ENCODE data around the gene ZNF277.

The ZNF277 gene

GRCh38 chr7:112254709-112255387 is 48.4 kb downstream of the ZNF277 start:
- DNase-seq: no peak

- no peak for DNase-seq
Observed at GRCh38 chr7:112255388-112255720, 48.9 kb downstream of the ZNF277 start.

GRCh38 chr7:112257073-112257472 is 50.6 kb downstream of the ZNF277 start:
- no peak for DNase-seq

GRCh38 chr7:112260911-112261310 is 54.4 kb downstream of the ZNF277 start:
- DNase-seq: no peak

- no peak for DNase-seq
Observed at GRCh38 chr7:112262036-112262435, 55.5 kb downstream of the ZNF277 start.

- no peak for DNase-seq
Observed at GRCh38 chr7:112262855-112263487, 56.5 kb downstream of the ZNF277 start.

- no peak for DNase-seq
Observed at GRCh38 chr7:112263519-112263918, 57.0 kb downstream of the ZNF277 start.

- DNase-seq: no peak
Observed at GRCh38 chr7:112266141-112266540, 59.6 kb downstream of the ZNF277 start.

- DNase-seq: peak; percentile 24
Observed at GRCh38 chr7:112266595-112267270, 60.2 kb downstream of the ZNF277 start.

GRCh38 chr7:112267944-112268691 is 61.6 kb downstream of the ZNF277 start:
- DNase-seq: no peak

GRCh38 chr7:112271162-112271561 is 64.7 kb downstream of the ZNF277 start:
- DNase-seq: no peak

- peak; percentile 1 for DNase-seq
Observed at GRCh38 chr7:112272921-112273561, 66.5 kb downstream of the ZNF277 start.

GRCh38 chr7:112279042-112279441 is 72.5 kb downstream of the ZNF277 start:
- no peak for DNase-seq

- DNase-seq: no peak
Observed at GRCh38 chr7:112280267-112280666, 73.8 kb downstream of the ZNF277 start.

- no peak for DNase-seq
Observed at GRCh38 chr7:112282476-112283188, 76.1 kb downstream of the ZNF277 start.

GRCh38 chr7:112283382-112283910 is 77.0 kb downstream of the ZNF277 start:
- no peak for DNase-seq

GRCh38 chr7:112286250-112287086 is 80.0 kb downstream of the ZNF277 start:
- peak; percentile 1 for DNase-seq

- DNase-seq: no peak
Observed at GRCh38 chr7:112288301-112288700, 81.8 kb downstream of the ZNF277 start.

GRCh38 chr7:112290065-112290464 is 83.6 kb downstream of the ZNF277 start:
- peak; percentile 62 for DNase-seq

GRCh38 chr7:112292162-112292561 is 85.7 kb downstream of the ZNF277 start:
- DNase-seq: no peak

- no peak for DNase-seq
Observed at GRCh38 chr7:112293416-112293815, 86.9 kb downstream of the ZNF277 start.

All from fibroblast of skin of back (primary cell).